HG03045 (cell line): Measurements from ENCODE around the gene THRB.

Experiments
- ATAC-seq: cut with Tn5 transposase; IDR thresholded peaks from one replicate; pipeline ENCODE4 v1.9.1; 2021; ENCODE audit warnings: mild to moderate bottlenecking, moderate library complexity; ENCODE audit not compliant: unreplicated experiment

The THRB gene

GRCh38 chr3:24492971-24493551 is 1.6 kb downstream of the THRB start:
- ATAC-seq, result no peak

GRCh38 chr3:24490151-24490550 is 4.5 kb downstream of the THRB start:
- ATAC-seq, result no peak

DNA sequence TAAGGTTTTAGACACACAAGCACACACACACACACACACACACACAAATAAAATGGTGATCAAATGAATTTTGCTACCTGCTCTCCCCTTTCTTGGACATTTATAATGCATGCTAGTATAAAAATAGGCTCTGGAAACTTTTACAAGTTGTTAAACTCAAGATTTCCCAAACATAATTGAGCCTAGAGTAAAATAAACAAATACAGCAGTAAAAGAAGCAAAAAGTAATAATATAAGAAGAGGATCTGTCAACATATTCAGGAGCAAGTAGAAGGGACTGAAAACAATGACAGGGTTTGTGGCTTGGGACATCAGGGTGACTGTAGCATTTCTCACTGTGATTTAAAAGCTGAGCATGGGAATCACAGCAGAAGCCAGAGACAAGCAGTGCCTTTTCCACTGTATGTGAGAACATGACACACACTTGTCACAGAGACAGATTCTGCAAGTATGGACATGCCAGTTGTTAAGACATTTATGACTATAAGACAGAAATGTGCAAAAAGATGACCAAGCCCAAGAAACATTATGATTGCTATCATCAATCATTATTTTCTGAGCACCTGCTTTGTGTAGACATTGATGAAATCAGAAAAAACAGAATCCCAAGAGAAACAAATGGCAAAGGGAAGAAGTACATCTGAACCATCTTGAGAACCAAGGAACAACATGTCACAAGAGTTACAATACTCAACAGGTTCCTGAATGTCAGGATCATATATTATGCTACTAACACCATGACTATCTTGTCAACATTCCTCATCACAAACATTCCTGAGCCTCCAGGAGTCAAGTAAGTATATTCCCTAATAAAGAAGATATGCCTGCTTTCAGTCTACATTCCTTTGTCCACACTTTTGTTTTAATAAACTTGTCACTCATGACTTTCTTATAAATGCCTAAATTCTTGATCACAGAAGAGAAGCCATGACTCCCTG is 7.1 kb downstream of the THRB start:
- ATAC-seq, result no peak

DNA sequence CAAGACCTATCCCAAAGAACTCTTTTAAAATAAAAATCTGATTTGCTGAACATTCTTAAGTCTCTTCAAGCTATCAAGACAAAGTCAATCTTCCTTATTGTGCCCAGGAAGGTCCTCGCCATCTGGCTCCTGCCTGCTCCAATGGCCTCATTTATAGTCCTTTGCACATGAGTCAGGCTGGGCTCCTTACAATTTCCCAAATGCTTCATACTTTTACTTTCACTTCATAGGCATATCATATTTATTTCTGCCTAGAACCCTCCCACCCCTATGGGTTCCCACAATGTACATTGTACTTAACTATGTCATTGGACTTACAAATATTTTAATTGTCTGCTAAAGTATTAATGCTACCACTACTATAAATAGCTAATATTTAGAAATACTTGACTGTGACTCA is 9.1 kb downstream of the THRB start:
- no peak for ATAC-seq

DNA sequence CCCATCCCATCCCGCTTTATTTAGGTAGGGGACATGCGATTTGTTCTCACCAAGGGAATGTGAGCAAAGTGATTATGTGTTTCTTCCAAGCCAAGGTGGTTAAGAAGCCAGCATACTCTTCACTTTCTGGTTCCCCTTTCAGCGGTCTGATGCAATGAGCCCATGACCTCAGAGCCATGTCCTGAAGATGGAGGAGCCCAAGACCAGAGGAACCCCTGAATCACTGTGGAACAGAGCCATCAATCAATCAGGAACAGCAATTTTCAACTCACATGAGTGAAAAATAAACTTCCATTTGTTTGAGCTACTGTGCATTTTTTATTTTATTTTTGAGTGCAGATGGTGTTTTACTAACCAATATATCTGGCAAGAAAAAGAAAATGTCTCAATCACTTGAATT is 10.8 kb downstream of the THRB start:
- no peak for ATAC-seq

GRCh38 chr3:24482096-24482705 is 12.4 kb downstream of the THRB start:
- no peak for ATAC-seq

DNA sequence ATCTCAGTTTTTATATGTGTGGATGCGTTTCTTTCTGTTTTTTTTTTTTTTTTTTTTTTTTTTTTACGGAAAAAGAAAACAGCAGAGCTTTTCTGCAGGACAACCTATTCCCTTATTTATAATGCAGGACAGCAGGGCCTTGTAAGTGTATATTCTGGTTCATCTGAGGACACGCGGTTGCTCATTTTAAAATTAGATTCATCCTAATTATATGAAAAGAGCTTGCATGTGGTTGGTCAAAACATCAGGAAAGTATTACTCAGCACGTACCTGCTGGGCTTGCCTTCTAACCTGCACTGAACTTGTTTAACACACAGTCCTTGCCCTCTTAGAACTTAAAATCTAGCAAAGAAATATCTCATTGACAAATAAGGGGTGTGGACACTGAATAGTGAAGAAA is 13.5 kb downstream of the THRB start:
- ATAC-seq, result no peak

- no peak for ATAC-seq
Measured at GRCh38 chr3:24480497-24480896, 14.2 kb downstream of the THRB start.

- ATAC-seq, result no peak
Measured at GRCh38 chr3:24479816-24480215, 14.8 kb downstream of the THRB start.

- ATAC-seq, result no peak
Measured at GRCh38 chr3:24476871-24477656, 17.6 kb downstream of the THRB start.

- no peak for ATAC-seq
Measured at GRCh38 chr3:24475925-24476324, 18.7 kb downstream of the THRB start.

GRCh38 chr3:24474862-24475261 is 19.8 kb downstream of the THRB start:
- ATAC-seq, result no peak

DNA sequence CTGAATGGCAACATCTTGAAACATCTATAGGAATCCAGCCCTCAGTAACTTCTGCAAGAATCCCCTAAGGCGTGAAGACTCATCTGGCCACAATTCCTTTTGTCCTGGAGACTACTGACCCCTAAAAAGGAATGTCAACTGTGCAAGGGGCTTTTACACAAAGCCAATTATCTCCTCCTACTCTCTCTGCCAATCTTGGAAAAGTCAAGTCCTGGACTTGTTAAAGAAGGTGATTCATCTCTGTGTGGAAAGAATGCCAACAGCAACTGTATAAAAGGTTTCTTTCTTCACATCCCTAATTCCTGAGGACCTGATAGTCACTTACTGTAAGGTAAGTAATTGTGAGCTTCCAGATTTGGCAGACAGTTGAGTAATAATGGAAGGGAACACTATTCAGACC is 22.3 kb downstream of the THRB start:
- no peak for ATAC-seq

DNA sequence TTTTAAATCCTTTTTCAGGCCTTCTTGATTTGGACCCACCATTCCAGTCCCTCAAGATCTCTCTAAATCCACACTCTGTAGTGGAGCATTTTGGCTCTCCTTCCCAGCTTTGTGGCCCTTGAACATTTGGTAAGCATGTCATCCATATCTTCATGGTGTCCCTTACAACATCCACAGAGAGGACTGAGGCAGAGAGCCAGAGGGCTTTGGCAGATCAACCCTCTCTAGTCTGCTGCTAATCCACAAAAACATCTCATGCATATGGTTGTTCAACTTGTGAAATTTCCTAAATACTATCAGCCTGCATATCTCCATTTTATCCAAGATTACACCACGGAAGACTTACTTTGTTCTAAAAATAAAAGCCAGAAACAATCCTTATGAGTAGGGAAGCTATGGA is 23.2 kb downstream of the THRB start:
- no peak for ATAC-seq

GRCh38 chr3:24470277-24470676 is 24.4 kb downstream of the THRB start:
- no peak for ATAC-seq

GRCh38 chr3:24464389-24464788 is 30.3 kb downstream of the THRB start:
- no peak for ATAC-seq

DNA sequence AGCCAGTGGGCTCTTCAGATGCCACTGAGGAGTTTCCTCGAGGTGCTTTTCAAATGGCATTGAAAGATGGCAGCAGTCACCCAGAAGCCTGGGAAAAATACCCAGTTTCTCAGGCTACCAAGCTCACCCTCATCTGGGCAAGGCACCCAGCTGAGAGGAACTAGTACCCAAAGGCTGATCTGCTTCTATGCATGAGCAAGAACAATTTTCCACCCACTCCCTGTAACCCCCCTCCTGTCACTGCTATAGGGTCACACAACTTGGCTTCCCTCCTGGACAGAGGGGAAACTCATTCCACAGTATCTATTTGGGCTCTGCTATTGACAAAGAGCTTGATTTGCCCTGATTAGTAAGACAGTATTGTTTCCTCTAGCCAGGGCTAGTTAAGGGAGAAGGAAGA is 31.9 kb downstream of the THRB start:
- no peak for ATAC-seq

GRCh38 chr3:24460974-24461373 is 33.7 kb downstream of the THRB start:
- ATAC-seq, result no peak

DNA sequence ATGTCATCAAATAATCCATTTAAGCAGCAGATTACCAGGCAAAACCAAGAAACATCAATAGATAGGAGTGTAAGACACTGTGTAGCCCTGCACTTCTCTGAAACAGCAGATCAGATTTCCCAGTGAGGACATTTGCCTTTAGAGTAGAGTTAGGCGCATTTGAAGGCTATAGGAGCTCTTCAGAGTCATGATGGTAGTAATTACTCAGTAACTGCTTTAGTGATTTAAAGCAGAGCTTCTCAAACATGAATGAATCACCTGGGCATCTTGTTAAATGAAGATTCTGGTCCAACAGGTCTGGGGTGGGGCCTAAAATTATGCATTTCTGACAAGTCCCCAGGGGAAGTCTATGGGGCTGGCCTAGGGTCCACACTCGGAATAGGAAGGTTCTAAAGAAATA is 36.9 kb downstream of the THRB start:
- ATAC-seq, result no peak

DNA sequence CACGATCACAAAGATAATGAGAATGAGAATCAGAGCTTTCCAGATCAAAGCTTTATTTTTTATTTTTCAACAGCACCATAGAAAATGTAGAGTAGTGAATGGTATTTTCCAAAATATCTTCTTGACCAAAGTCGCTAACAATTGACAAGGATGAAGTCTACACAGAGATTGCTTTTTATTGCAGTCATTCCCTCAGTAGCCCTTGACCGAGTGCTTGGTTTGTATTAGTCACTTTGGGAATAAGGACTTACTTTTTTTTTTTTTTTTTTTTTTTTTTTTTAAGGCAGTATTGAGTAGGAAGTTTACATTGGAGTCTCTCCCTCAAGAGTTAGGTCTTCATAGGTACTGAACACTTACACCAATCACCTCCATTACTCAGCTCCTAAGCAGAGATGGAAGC is 39.8 kb downstream of the THRB start:
- ATAC-seq, result no peak

- no peak for ATAC-seq
Measured at GRCh38 chr3:24454393-24454792, 40.3 kb downstream of the THRB start.
